Stimulated activated CD8-positive, alpha-beta memory T cell treated with anti-CD3 and anti-CD28 coated beads, Interleukin-2, amount 100 ng/mL, for 48 hours (primary cell): ENCODE results near the gene SLC2A5.

Source experiments
- DNase-seq, 2 donors: peaks; one replicate each; pipeline ENCODE4 v3.0.0-alpha.2; 2020; ENCODE audit warnings: low read depth in 2 of 2

The SLC2A5 gene

GRCh38 chr1:9093091-9093490 is 23.7 kb upstream of the SLC2A5 start:
- no peak for DNase-seq

GRCh38 chr1:9088807-9089206 is 19.4 kb upstream of the SLC2A5 start:
- no peak for DNase-seq

GRCh38 chr1:9087411-9088125 is 18.1 kb upstream of the SLC2A5 start:
- no peak for DNase-seq

GRCh38 chr1:9086796-9087195 is 17.4 kb upstream of the SLC2A5 start:
- no peak for DNase-seq

- no peak for DNase-seq
Measured at GRCh38 chr1:9086045-9086444, 16.6 kb upstream of the SLC2A5 start.

- no peak for DNase-seq
Measured at GRCh38 chr1:9085306-9085940, 16.0 kb upstream of the SLC2A5 start.

GRCh38 chr1:9084906-9085305 is 15.5 kb upstream of the SLC2A5 start:
- no peak for DNase-seq

GRCh38 chr1:9081473-9081872 is 12.0 kb upstream of the SLC2A5 start:
- no peak for DNase-seq

- DNase-seq: no peak
Measured at GRCh38 chr1:9080705-9081291, 11.4 kb upstream of the SLC2A5 start.

GRCh38 chr1:9079988-9080704 is 10.7 kb upstream of the SLC2A5 start:
- DNase-seq: no peak

- DNase-seq: no peak
Measured at GRCh38 chr1:9078752-9079500, 9.5 kb upstream of the SLC2A5 start.

- no peak for DNase-seq
Measured at GRCh38 chr1:9078015-9078751, 8.7 kb upstream of the SLC2A5 start.

- no peak for DNase-seq
Measured at GRCh38 chr1:9075022-9075421, 5.6 kb upstream of the SLC2A5 start.

GRCh38 chr1:9073143-9073542 is 3.7 kb upstream of the SLC2A5 start:
- DNase-seq: no peak

GRCh38 chr1:9071554-9072235 is 2.3 kb upstream of the SLC2A5 start:
- no peak for DNase-seq

GRCh38 chr1:9070486-9070885 is 1.1 kb upstream of the SLC2A5 start:
- DNase-seq: no peak

GRCh38 chr1:9068981-9069325 is 482 bp downstream of the SLC2A5 start:
- no peak for DNase-seq

- DNase-seq: no peak
Measured at GRCh38 chr1:9066945-9067807, 2.3 kb downstream of the SLC2A5 start.

- no peak for DNase-seq
Measured at GRCh38 chr1:9065213-9065751, 4.2 kb downstream of the SLC2A5 start.
